DND-41 (cell line): ENCODE measurements around the gene EPHB4.

ENCODE experiments used
- CTCF ChIP-seq: IDR thresholded peaks from 2 replicates; pipeline ENCODE4 v1.5.1; 2012; ENCODE audit warnings: borderline replicate concordance, low read length, moderate library complexity, mild to moderate bottlenecking; ENCODE audit not compliant: poor library complexity, severe bottlenecking; ENCODE audit errors: extremely low read depth
- EZH2 ChIP-seq: IDR thresholded peaks from 3 replicates; pipeline ENCODE4 v1.6.1; 2012; ENCODE audit warnings: borderline replicate concordance, low read depth, mild to moderate bottlenecking, moderate library complexity, low read length, inconsistent platforms; ENCODE audit not compliant: severe bottlenecking

- TF ChIP-seq EZH2 (no peak), CTCF (no peak)
These were observed 32.6 kb downstream of the EPHB4 start for GRCh38 chr7:100794741-100795140.
